Activated B cell treated with CpG ODN at 0.5 μM for 24 hours (primary cell): ENCODE measurements around the gene DPF1. TPM values are rescaled to one million over a fixed set of nuclear protein-coding genes. Genes with fewer than 3 reads are reported as not detected.

ENCODE experiments used
- ATAC-seq: fragments of 200-7000 bp; cut with Tn5 transposase; one replicate; pipeline ENCODE4 v1.10.0; 2021; ENCODE audit warnings: low read depth, mild to moderate bottlenecking, moderate library complexity
- CTCF ChIA-PET: fragments of 350-600 bp; sonication (Branson Sonifier 250); formaldehyde crosslinking; loops from one replicate; lab custom pipeline; 2021; ENCODE audit warnings: antibody characterized with exemption; lab: Charles Lee
- POLR2A ChIA-PET: fragments of 350-600 bp; sonication (Branson Sonifier 250); formaldehyde crosslinking; loops from one replicate; lab custom pipeline; 2021; ENCODE audit warnings: antibody characterized with exemption; lab: Charles Lee
- DNase-seq: peaks from one replicate; pipeline ENCODE4 v3.0.0; 2022
- H3K27ac Mint-ChIP-seq: one replicate; pipeline ENCODE4 v1.8.0; 2020; ENCODE audit warnings: mixed read lengths
- H3K27me3 Mint-ChIP-seq: one replicate; pipeline ENCODE4 v1.8.0; 2021; ENCODE audit warnings: mixed read lengths
- H3K36me3 Mint-ChIP-seq: one replicate; pipeline ENCODE4 v1.8.0; 2021; ENCODE audit warnings: low read depth, mixed read lengths
- H3K4me1 Mint-ChIP-seq: one replicate; pipeline ENCODE4 v1.8.0; 2021; ENCODE audit warnings: mixed read lengths
- H3K4me3 Mint-ChIP-seq: one replicate; pipeline ENCODE4 v1.8.0; 2020; ENCODE audit warnings: mild to moderate bottlenecking, mixed read lengths
- H3K9me3 Mint-ChIP-seq: one replicate; pipeline ENCODE4 v1.8.0; 2020; ENCODE audit warnings: mixed read lengths
- CTCF ChIP-seq: fragments of 200-600 bp; IDR thresholded peaks from one replicate; pipeline ENCODE4 v1.8.0; 2022; ENCODE audit warnings: antibody characterized with exemption, mild to moderate bottlenecking
- intact Hi-C: fragments of 100-400 bp; cut with micrococcal nuclease; formaldehyde crosslinking; loops from one replicate; pipeline ENCODE4 v1.15.1; 2024
- total RNA-seq: library from RNA; stranded (reverse); gene quantifications from 2 replicates; pipeline ENCODE4 v1.2.3, GENCODE V29; 2022

DPF1 gene
- total RNA-seq, 1 donor from 2014 or later, result not detected

- Mint-ChIP-seq H3K4me1 (no peaks in the 10 kb centered on the region), H3K27me3 (no peaks in the 10 kb centered on the region), H3K4me3 (no peak overlapping the region), H3K9me3 (no peaks in the 10 kb centered on the region), H3K27ac (no peak overlapping the region), H3K36me3 (peaks cover 83% of the 10 kb centered on the region)
- CTCF ChIA-PET, result no interaction called here
- DNase-seq (no peak), ATAC-seq (no peak)
- no peak for TF ChIP-seq CTCF
- POLR2A ChIA-PET, result no interaction called here
- intact Hi-C loops, result no loop called here
These were observed 60.4 kb downstream of the DPF1 start for GRCh38 chr19:38163419-38164290.

GRCh38 chr19:38162632-38163031 is 61.4 kb downstream of the DPF1 start:
- no peak overlapping the region for H3K4me3 Mint-ChIP-seq
- no peak overlapping the region for H3K27ac Mint-ChIP-seq
- no peaks in the 10 kb centered on the region for H3K9me3 Mint-ChIP-seq
- TF ChIP-seq CTCF, result no peak
- ATAC-seq, result no peak
- no peaks in the 10 kb centered on the region for H3K4me1 Mint-ChIP-seq
- no peaks in the 10 kb centered on the region for H3K27me3 Mint-ChIP-seq
- peaks cover 87% of the 10 kb centered on the region for H3K36me3 Mint-ChIP-seq
- ChIA-PET POLR2A (no interaction called here), CTCF (no interaction called here)
- DNase-seq, result no peak
- intact Hi-C loops, result no loop called here

GRCh38 chr19:38162094-38162493 is 61.9 kb downstream of the DPF1 start:
- no peaks in the 10 kb centered on the region for H3K4me1 Mint-ChIP-seq
- DNase-seq (no peak), ATAC-seq (no peak)
- ChIA-PET POLR2A (no interaction called here), CTCF (no interaction called here)
- H3K27me3 Mint-ChIP-seq, result no peaks in the 10 kb centered on the region
- no peak overlapping the region for H3K4me3 Mint-ChIP-seq
- no peaks in the 10 kb centered on the region for H3K9me3 Mint-ChIP-seq
- no peak overlapping the region for H3K27ac Mint-ChIP-seq
- H3K36me3 Mint-ChIP-seq, result peaks cover 87% of the 10 kb centered on the region
- TF ChIP-seq CTCF, result no peak
- intact Hi-C loops, result no loop called here

Other genes with a start within 250 kb of the DPF1 start
- 17.2 and 17.4 TPM in 2 replicates for gene PPP1R14A, start 32.2 kb upstream of the DPF1 start, total RNA-seq
- gene SPINT2, start 40.4 kb upstream of the DPF1 start, total RNA-seq, result 70.3 and 73.4 TPM in 2 replicates
- gene C19orf33, start 80.0 kb upstream of the DPF1 start, total RNA-seq, result 0.58 TPM in 1 of 2 replicates, not detected in the other
- 28.7 and 30.1 TPM in 2 replicates for gene YIF1B, start 91.7 kb upstream of the DPF1 start, total RNA-seq
- 3.2 and 4.7 TPM in 2 replicates for gene KCNK6, start 95.6 kb upstream of the DPF1 start, total RNA-seq
- 11.8 and 22.8 TPM in 2 replicates for gene CATSPERG, start 111.6 kb upstream of the DPF1 start, total RNA-seq
- 134 and 138 TPM in 2 replicates for gene PSMD8, start 150.3 kb upstream of the DPF1 start, total RNA-seq
- 0.22 and 1.2 TPM in 2 replicates for gene GGN, start 163.8 kb upstream of the DPF1 start, total RNA-seq
- 0.44 and 2.4 TPM in 2 replicates for gene SPRED3, start 164.5 kb upstream of the DPF1 start, total RNA-seq
- 38.3 and 40.0 TPM in 2 replicates for gene FAM98C, start 178.9 kb upstream of the DPF1 start, total RNA-seq
- 3.2 and 3.6 TPM in 2 replicates for gene RASGRP4, start 202.0 kb upstream of the DPF1 start, total RNA-seq
- 4.1 and 5.1 TPM in 2 replicates for gene RYR1, start 209.5 kb upstream of the DPF1 start, total RNA-seq